Measurements from ENCODE around the gene RAB28.

GRCh38 chr4:13515268-13515667 is 31.1 kb upstream of the RAB28 start:
- no peak for TF ChIP-seq POLR2AphosphoS5 (IDR thresholded peaks at IDR 0.05; ENCODE audit: low read depth, low read length)
- TF ChIP-seq CTCF (IDR thresholded peaks at IDR 0.05 in 2 of 3, conservative IDR thresholded peaks at IDR 0.05 in 1 of 3; ENCODE audit: borderline replicate concordance in 1 of 3, insufficient read depth in 1 of 3, low read depth in 2 of 3, low read length in 2 of 3): no peak
- TF ChIP-seq REST (IDR thresholded peaks at IDR 0.05; ENCODE audit: low read depth): no peak
- no peak for TF ChIP-seq SIN3A (IDR thresholded peaks at IDR 0.05; ENCODE audit: low read depth)
- TF ChIP-seq CEBPB (IDR thresholded peaks at IDR 0.05; ENCODE audit: low read depth): no peak
- no peak for TF ChIP-seq MAX (IDR thresholded peaks at IDR 0.05)
- TF ChIP-seq ZBTB33 (IDR thresholded peaks at IDR 0.05; ENCODE audit: extremely low read depth, insufficient replicate concordance, low read length): no peak

Measured in HCT116 (cell line).